ENCODE data around the gene GINS2.

Gene GINS2

GRCh38 chr16:85637808-85638647 lies 50.7 kb downstream of the GINS2 start:
- no peak for DNase-seq

GRCh38 chr16:85637061-85637807 lies 51.5 kb downstream of the GINS2 start:
- no peak for DNase-seq

DNA sequence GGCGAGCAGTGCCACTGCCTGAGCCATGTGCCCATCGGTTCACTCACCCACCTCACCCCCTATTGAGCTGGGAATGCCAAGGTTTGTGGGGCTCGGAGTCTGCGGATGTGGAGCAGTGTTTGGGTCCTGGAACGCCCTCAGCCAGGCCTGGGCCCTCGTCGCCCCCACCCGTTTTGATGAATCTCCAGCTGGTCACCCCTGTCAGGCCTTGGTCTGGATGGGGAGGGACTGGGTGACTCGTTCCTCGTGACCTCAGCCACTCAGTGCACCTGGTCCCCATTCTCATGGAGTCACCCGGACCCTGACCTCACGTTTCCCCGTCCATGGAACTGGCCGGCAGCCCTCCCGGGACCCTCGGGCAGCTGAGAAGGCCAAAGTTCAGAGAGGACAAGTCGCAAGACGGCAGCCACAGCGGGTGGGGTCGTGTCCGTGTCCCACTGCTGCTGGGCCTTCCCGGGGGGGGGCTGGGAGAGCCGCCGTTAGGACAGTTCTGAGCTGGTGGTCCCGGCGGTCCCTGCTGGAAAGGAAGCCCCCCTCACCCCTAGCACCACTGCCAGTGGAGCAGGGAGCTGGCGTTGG lies 52.4 kb downstream of the GINS2 start:
- no peak for DNase-seq

- DNase-seq: no peak
Observed at GRCh38 chr16:85635545-85636140, 53.1 kb downstream of the GINS2 start.

DNA sequence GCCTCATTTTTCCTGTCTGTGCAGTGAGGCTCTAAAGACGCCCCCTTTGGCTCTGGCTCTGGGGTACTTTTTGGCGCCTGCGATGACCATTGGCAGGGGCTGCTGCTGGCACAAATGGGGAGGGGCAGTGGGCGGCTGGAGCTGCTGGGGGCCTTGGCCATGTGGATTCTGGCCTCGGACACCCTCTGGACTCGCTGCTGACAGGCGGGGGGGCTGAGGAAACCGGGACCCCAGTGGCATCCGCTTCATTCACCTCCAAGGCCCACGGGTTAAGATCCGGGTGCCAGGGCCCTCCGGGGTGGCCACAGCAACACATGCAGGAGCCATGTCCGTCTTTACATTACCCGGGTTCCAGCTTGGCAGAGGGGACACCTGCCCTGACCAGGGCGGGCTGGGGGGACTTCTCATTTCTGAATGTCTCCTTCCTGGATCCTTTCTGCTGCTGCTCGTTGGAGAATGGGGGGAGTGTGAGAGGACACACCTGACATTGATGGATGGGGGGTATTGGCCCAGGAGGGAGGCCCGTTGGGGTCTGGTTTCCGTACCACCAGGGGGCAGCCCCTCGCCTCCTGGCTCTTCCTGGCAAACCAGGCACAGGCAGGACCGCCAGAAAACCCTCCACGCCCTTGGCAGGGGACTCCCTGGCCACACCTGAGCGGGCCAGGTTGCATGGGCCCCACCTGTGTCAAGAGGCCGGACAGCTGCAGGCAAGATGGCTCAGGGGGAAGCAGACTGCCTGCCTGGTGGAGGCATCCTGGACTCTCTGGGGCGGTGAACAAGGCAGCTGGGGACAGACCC lies 53.8 kb downstream of the GINS2 start:
- DNase-seq: no peak

DNA sequence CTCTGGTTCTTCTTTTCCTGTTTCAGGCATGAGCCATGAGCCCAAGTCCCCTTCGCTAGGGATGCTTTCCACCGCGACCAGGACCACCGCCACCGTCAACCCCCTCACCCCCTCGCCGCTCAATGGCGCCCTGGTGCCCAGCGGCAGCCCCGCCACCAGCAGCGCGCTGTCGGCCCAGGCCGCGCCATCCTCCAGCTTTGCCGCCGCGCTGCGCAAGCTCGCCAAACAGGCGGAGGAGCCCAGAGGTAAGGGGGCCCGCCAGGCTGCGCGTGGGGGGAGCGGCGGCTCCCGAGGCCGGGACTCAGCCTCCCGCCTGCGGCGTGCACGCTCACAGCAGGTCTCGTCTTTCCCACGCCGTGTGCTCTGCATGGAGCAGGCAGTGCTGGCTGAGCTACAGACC lies 54.9 kb downstream of the GINS2 start:
- no peak for DNase-seq

DNA sequence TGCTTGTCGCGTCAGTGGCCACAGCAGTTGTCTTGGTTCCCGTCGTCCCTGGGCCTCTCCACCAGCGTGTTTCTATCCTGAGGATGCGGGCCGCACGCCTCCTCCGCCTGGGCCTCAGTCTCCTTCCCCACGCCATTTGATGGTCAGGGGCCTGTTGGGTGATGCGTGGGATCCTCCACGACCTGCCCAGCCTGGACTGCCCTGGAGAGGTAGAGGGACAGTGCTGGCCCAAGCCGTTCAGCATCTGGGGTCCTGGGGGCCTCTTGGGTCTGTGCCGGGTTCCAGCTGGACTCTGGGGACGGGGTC lies 55.4 kb downstream of the GINS2 start:
- DNase-seq: no peak

DNA sequence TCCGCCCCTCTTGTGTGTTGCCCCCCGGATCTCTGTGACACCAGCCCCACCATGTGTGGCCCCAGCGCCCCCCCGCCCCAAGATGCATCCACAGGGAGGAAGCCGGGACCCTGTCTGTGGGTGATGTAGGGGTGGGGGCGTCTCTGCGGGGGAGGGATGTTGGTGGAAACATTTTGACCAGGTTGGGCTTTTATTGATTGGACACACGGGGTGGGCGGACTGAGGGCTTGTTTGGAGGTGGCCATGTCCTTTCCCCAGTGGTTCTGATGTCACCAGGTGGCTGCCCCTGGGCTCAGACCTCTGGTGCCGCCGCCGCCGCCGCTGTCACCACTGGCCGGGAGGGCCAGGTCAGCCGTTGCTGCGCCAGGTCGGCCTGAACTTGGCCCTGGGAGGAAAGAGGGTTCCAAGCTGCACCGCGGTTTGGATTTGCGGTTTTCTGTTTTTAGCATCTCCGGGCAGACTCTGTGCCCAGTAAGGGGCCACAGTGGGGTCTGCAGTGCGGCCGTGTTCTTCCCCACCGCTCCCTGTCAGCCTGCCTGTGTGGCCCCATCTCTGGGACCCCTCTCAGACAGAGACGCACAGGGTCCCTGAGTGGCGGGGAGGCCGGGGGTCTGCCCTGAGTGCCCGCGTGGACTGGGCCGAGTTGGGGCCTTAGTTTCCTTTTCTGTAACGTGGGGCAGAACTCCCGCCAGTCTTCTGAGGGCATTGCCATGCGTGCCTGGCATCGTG lies 55.9 kb downstream of the GINS2 start:
- DNase-seq: no peak

GRCh38 chr16:85631802-85632393 lies 56.9 kb downstream of the GINS2 start:
- no peak for DNase-seq

GRCh38 chr16:85631230-85631629 lies 57.5 kb downstream of the GINS2 start:
- no peak for DNase-seq

DNA sequence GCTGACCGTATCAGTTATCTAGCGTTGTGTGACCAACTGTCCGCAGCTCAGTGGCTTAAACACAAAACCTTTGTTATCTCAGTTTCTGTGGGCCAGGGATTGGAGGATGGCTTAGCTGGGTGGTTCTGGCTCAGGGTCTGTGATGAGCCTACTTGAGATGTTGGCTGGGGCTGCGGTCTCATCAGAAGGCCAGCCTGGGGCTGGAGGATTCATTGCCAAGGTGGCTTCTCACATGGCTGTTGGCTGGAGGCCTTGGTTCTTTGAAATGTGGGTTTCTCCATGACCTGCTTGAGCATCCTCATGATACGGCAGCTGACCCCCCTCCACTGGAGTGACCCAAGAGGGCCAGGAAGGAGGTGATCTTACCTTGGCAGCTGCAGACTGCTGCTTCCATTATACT lies 58.9 kb downstream of the GINS2 start:
- DNase-seq: no peak

DNA sequence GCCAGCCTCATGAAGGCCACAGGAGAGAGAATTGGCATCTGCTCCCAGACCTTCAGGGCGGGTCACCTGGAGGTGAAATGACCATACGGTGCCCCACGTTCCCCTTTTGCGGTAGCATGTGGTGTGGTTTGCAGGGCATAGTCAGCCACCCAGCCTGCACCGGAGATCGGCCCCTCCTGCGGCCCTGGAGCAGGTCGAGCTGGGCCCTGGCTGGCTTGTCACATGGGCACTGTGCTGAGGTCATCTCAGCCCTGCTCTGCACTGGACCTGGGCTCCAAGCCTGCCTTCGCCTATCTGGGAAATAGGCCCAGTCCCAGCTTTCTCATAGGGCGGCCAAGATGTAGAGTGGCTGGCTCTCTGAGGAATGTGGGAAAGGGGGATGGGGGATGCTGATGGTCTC lies 59.4 kb downstream of the GINS2 start:
- no peak for DNase-seq

GRCh38 chr16:85628645-85629044 lies 60.1 kb downstream of the GINS2 start:
- no peak for DNase-seq

- no peak for DNase-seq
Observed at GRCh38 chr16:85628265-85628556, 60.5 kb downstream of the GINS2 start.

DNA sequence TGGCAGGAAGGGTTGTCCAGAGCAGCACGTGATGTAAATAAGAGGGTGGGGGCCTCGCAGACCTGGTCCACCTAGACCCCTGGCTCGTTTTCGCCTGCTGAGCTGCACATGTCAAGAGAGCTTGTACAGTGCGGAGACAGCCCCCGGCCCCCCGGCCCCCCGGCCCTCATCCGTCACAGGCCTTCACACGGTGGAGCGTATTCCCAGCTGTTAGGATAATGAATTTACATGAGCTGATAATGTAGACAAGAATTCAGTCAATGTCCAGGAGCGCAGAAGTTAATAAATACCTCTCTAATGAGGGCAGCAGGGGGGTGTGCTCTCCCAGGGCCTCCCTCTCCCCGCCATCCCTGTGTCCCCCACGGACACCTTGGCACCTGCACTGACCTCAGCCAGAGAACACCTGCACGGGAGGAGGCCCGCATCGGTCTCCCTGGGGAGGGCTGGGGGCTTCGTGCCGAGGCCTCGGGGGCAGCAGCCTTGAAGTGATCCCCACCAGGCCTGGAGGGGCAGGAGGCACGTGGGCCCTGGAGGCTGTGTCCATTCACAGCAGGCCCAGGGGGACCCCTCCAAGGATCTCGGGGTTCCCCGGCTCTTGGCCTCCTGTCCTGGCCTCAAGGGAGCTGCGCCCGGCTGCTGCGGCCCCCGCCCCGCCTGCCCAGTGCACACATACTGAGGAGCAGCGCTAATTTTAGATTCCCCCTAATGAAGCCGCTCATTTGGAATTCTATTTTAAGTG lies 61.1 kb downstream of the GINS2 start:
- DNase-seq: no peak

- DNase-seq: no peak
Observed at GRCh38 chr16:85627089-85627488, 61.7 kb downstream of the GINS2 start.

Measured in fibroblast of upper back skin (primary cell).